Stimulated activated CD4-positive, alpha-beta T cell treated with anti-CD3 and anti-CD28 coated beads, Interleukin-15, amount 100 ng/mL, for 1 hour (primary cell): ENCODE results near the gene EIF1AD.
A peak's percentile ranks its signal among the peaks of the same experiment; 100 is the strongest.
"Not testable (repeated sequence)": the region's sequence is repeated elsewhere in the genome, so short reads cannot be mapped to it uniquely, and the experiment has no call there.

Experiments used
- DNase-seq, 2 donors: peaks; one replicate each; pipeline ENCODE4 v3.0.0-alpha.2; 2020; ENCODE audit warnings: low read depth in 1 of 2, low spot score in 1 of 2

The EIF1AD gene

DNA sequence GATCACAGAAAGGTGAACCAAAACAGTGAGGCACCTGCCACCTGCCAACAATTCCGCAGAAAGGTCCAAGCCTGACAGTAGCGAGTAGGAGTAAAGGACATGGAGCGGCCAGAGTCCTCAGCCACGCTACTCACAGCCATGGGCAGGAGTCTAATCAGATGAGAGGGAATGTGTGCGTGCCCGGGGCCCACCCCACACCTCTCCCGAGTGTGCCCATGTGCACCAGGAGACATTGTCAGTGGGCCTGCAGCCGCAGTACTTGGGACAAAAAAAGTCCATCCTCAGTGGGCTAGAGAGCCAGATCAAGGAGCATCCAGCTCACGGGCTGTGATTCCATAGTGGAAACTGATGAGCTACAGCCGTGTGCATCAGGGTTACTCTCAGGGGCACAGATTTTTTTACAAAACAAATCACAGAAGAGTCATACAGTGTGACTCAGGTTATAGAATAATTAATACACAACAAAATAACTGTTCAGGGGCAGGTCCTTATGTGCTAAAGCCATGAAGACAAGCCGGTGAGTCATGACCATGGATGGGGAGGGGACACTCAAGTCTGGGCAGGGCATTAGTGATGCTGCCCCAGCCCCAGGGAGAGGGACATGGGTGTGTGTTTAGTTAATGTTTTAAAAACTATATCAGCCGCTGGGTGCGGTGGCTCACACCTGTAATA, 28.4 kb downstream of the EIF1AD start:
- DNase-seq: no peak

DNA sequence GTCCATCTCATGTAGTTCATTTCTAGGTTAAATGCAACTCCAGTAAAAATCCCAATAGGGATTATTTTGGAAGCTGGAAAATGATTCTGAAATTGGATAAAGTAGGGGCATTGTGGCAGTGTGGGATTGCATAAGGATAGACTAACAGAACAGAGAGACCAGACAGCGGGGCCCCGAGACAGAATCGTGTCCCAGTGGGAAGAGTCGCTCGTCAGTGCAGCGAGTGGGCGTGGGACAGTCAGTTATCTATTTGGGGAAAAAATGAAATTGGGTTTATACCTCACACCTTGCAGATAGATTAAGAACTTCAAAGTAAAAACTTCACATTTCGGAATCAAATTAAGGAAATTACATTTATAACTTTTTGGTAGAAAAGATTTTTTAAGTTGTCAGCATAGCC, 29.8 kb downstream of the EIF1AD start:
- DNase-seq: no peak

DNA sequence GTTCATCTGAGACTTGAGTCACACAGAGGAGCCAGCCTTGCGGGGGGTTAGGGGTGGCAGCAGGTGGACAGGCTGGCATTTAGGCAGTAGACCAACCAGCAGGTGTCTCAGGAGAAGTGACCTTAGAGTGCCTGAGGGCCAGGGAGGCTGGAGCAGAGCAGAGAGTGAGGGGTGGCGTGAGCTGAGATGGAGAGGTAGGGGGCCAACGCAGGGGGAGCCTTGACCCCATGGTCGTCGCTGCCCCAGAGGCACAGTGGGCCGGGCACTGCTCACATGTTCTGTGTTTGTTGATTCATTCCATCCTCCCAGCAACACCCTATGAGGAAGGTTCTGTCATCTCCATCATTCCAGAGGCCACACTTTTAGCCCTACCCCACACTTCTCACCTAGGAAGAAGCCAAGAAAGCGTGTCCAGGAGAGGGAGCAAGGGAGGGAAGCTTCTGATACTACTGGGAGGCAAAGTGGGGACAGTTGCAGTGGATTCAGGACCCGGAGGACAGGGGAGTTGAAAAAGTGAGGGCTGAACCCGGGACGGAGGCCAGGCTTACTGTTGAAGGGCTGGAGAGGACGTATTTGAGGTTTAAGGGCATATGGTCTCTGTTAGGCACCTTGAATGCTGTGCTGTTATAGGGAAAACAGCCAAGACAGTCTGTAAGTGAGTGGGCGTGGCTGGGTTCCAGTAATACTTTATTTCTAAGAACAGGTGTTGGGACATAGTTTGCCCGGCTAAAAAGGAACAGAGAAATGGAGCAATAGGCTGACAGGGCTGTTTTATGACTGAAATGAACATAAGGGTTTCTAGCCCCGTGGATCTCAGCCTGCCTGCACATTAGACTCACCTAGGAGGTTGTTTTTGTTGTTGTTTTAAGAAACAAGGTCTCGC, 33.1 kb downstream of the EIF1AD start:
- no peak for DNase-seq

DNA sequence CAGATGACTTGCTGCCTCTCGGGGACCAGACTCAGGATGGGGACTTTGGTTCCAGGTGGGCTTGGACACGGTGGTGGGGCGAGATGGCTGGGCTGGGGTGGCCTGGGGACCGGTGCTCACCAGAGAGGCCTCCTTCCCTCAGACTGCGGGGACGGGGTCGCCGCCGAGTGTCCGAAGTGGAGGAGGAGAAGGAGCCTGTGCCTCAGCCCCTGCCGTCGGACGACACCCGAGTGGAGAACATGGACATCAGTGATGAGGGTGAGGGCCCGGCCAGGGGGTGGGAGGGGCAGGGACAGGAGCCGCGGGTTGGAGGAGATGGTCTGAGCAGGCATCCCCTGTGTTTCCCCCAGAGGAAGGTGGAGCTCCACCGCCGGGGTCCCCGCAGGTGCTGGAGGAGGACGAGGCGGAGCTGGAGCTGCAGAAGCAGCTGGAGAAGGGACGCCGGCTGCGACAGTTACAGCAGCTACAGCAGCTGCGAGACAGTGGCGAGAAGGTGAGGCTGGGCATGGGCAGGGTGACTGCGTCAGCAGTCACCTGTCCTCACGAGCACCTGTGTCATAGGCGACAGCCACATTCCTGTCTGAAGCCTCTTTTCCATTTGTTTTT, 34.5 kb downstream of the EIF1AD start:
- no peak for DNase-seq

DNA sequence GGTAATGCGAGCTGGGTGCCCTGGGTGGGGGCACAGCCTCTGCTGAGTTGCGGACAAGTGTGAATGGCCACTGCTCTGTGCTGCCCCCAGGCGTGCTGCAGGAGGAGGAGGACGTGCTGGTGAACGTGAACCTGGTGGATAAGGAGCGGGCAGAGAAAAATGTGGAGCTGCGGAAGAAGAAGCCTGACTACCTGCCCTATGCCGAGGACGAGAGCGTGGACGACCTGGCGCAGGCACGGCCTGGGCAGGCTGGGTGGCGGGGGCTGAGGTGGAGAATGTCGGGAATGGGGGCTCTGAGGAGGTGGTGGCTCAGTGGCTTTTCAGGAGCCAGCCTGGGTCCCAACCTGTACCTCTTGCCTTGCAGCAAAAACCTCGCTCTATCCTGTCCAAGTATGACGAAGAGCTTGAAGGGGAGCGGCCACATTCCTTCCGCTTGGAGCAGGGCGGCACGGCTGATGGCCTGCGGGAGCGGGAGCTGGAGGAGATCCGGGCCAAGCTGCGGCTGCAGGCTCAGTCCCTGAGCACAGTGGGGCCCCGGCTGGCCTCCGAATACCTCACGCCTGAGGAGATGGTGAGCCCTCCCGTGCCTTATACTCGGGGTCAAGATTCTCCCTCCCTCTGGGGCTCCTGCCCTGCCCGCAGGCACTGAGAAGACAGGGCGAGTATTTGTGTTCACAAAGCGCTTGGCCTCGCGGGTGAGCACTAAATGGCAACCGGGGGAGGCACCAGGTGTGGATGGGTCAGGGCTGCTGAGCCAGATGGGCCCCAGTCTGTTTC, 35.8 kb downstream of the EIF1AD start:
- DNase-seq: no peak

DNA sequence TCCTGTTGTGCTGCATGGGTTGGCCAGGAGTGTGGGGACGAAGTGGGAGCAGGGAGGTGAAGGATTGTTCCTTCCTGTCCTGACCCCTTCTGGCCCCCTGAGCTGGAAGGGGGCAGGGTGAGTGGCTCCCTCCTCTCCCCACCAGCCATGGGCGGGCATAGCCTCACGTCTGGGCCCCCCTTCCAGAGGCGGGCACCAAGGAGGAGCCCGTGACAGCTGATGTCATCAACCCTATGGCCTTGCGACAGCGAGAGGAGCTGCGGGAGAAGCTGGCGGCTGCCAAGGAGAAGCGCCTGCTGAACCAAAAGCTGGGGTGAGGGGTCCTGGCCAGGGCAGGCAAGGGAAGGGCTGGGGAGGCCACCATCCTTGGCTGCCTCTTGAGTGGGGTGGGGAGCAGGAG, 37.1 kb downstream of the EIF1AD start:
- no peak for DNase-seq

GRCh38 chr11:65962141-65962564, 39.8 kb downstream of the EIF1AD start:
- no peak for DNase-seq

GRCh38 chr11:65961267-65962140, 40.5 kb downstream of the EIF1AD start, which contains the start of gene SART1:
Gene SART1, plus strand, starts transcription at chr11:65961734. Its CDS starts 47 bp downstream, at chr11:65961781.
- DNase-seq: peak; percentile 88 to 89

DNA sequence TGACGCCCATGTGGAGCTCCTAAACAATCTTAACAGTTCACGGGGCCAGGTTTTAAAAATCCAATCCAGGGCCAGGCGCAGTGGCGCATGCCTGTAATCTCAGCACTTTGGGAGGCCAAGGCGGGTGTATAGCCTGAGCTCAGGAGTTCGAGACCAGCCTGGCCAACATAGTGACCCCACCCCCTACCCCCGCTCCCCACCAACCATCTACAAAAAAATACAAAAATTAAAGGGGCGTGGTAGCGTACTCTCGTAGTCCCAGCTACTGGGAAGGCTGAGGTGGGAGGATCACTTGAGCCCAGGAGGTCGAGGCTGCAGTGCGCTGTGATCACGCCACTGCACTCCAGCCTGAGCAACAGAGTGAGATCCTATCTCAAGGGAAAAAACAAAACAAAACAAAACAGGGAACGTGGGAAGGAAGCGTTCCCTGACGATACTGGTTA, 41.1 kb downstream of the EIF1AD start:
- no peak for DNase-seq

GRCh38 chr11:65958774-65959420, 43.1 kb downstream of the EIF1AD start:
- no peak for DNase-seq

GRCh38 chr11:65958291-65958690, 43.7 kb downstream of the EIF1AD start:
- DNase-seq: no peak

- no peak for DNase-seq
Measured at GRCh38 chr11:65954771-65955170, 47.2 kb downstream of the EIF1AD start.

GRCh38 chr11:65953471-65953870, 48.5 kb downstream of the EIF1AD start:
- no peak for DNase-seq

GRCh38 chr11:65952052-65952521, 49.9 kb downstream of the EIF1AD start:
- DNase-seq: no peak

DNA sequence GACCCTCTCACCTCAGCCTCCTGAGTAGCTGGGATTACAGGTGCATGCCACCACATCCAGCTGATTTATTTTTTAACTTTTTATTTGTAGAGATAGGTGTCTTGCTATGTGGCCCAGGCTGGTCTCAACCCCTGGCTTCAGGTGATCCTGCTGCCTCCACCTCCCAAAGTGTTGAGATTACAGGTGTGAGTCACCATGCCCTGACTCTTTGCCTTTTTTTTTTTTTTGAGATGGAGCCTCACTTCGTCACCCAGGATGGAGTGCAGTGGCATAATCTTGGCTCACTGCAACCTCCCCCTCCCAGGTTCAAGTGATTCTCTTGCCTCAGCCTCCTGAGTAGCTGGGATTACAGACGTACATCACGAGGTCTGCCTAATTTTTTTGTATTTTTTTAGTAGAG, 50.3 kb downstream of the EIF1AD start:
- not testable (repeated sequence) for DNase-seq

DNA sequence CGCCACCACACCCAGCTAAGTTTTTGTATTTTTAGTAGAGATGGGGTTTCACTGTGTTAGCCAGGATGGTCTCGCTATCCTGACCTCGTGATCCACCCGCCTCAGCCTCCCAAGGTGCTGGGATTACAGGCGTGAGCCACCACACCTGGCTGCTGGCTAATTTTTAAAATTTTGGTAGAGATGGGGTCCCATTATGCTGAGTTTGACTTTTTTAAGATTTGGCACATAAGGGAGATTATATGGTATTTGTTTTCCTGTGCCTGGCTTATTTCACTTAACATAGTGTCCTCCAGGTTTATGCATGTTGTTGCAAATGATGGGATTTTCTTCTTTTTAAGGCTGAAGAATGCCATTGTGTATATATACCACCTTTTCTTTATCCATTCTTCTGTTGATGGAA, 51.2 kb downstream of the EIF1AD start:
- DNase-seq: not testable (repeated sequence)

GRCh38 chr11:65947603-65948125, 54.3 kb downstream of the EIF1AD start:
- DNase-seq: no peak

DNA sequence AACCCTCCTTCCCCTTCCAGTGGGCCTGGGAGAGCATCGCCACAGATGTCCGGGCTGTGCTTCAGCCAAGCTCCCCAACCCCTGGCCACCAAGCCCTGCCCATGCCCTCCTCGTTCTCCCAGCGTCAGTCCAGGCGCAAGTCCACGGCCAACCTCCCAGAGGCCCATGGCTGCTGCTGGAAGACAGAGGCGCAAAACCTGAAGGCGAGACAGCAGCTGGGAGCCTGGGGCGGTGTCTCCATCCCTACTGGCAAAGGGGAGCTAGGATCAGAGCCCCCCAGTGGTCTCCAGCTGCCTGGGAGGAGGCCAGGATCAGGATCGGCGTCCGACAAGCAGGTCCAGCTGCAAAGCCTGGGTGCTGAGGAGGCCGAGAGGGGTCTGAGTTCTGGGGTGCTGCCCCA, 54.8 kb downstream of the EIF1AD start:
- DNase-seq: no peak

GRCh38 chr11:65946655-65947054, 55.3 kb downstream of the EIF1AD start:
- no peak for DNase-seq
